Heart left ventricle (tissue), 16 donors: Measurements from ENCODE around the gene TBX1. TPM values are rescaled to one million over a fixed set of nuclear protein-coding genes. Genes with fewer than 3 reads are reported as not detected.
A peak's percentile ranks its signal among the peaks of the same experiment; 100 is the strongest.

ENCODE experiments used
- ATAC-seq, 4 donors: fragments of 200-7000 bp; cut with Tn5 transposase; one replicate each; pipeline ENCODE4 v1.9.1; 2020 to 2022; ENCODE audit warnings: moderate library complexity in 4 of 4, mild to moderate bottlenecking in 3 of 4, moderate number of reproducible peaks in 1 of 4
- DNase-seq, 5 donors: peaks; one replicate each; pipeline ENCODE4 v3.0.0-alpha.2; 2020
- H3K27ac ChIP-seq, 12 donors: fragments of 200-600 bp; sonication (generic) in 4 of 12; one replicate each; pipeline versions ENCODE4 v1.5.0 to v1.8.0; 2016 to 2022; ENCODE audit warnings: mild to moderate bottlenecking in 2 of 12
- H3K27me3 ChIP-seq, 9 donors: fragments of 200-600 bp; sonication (generic) in 2 of 9; one replicate each; pipeline versions ENCODE4 v1.5.1 to v1.8.0; 2016 to 2022; ENCODE audit warnings: mild to moderate bottlenecking in 3 of 9
- H3K36me3 ChIP-seq, 9 donors: fragments of 200-600 bp; sonication (generic) in 2 of 9; one replicate each; pipeline versions ENCODE4 v1.5.0 to v1.8.0; 2018 to 2022; ENCODE audit warnings: mild to moderate bottlenecking in 2 of 9
- H3K4me1 ChIP-seq, 12 donors: fragments of 200-600 bp; sonication (generic) in 4 of 12; one replicate each; pipeline versions ENCODE4 v1.5.0 to v1.8.0; 2016 to 2022; ENCODE audit warnings: mild to moderate bottlenecking in 3 of 12
- H3K4me3 ChIP-seq, 12 donors: fragments of 200-600 bp; sonication (generic) in 4 of 12; one replicate each; pipeline versions ENCODE4 v1.5.0 to v1.8.0; 2017 to 2022; ENCODE audit warnings: mild to moderate bottlenecking in 9 of 12, moderate library complexity in 4 of 12
- H3K9me3 ChIP-seq, 12 donors: fragments of 200-600 bp; sonication (generic) in 4 of 12; one replicate each; pipeline versions ENCODE4 v1.5.0 to v1.8.0; 2016 to 2022; ENCODE audit warnings: mild to moderate bottlenecking in 1 of 12
- POLR2A ChIP-seq, 2 donors: fragments of 450-650 bp; IDR thresholded peaks; one replicate each; pipeline ENCODE4 v1.6.1; 2017; ENCODE audit warnings: antibody characterized with exemption in 2 of 2, mild to moderate bottlenecking in 2 of 2, moderate library complexity in 2 of 2
- WGBS, 4 donors: extraction: QIAGEN DNeasy Blood & Tissue Kit in 2 of 4; methylation state at CpG; one replicate each; pipeline versions ENCODE4 v1.1.5 to v1.1.7; 2013 to 2018; 5-methylcytosine and 5-hydroxymethylcytosine counted together
- intact Hi-C, 10 donors: fragments of 100-400 bp; cut with DNase I; formaldehyde crosslinking; loops; one replicate each; pipeline versions ENCODE4 v1.11.1 to v1.14.2; 2022
- polyA plus RNA-seq, 2 donors: library from polyadenylated mRNA; stranded (reverse); fragments of 200-250 nt; gene quantifications; one replicate each; pipeline ENCODE4 v1.2.3, GENCODE V29; 2013
- total RNA-seq, 9 donors: library from RNA; depleted of rRNA in 2 of 9; stranded (reverse); fragments of >200 nt in 2 of 9; fragmentation: NEBNext Ultra II Directional in 3 of 9; extraction: Animal tissue kit (Norgen Biotek cat#: 25700) in 3 of 9; gene quantifications; one replicate each; pipeline versions ENCODE4 v1.1.0 to v1.2.4, GENCODE V29; 2016 to 2023
- TF ChIP-seq, protein P1 (sequence below), 12 donors: fragments of 200-600 bp; sonication (generic) in 4 of 12; IDR thresholded peaks; one replicate each; pipeline versions ENCODE4 v1.5.0 to v1.8.0; 2018 to 2022; ENCODE audit warnings: antibody characterized with exemption in 12 of 12, mild to moderate bottlenecking in 5 of 12
- donor health status: ischemic (EF 13 %, LVEDD 7.1; RV severe dilation, severe dysfunction).
- donor health status: healthy with polysubstance abuse.
- donor health status: DM: no; HTN: yes; CAD: no.
- donor health status: DM: no; HTN: no; CAD: no.
- donor health status: ischemic (EF 25% LVEDD 6.9; RV normal size, moderate dysfunction).
- donor health status: ischemic (EF 25% LVEDD 5.7; RV mildly dilated, moderate dysfunction).
- donor health status: healthy.
- donor health status: DM: yes; HTN: yes; CAD: no.
- donor health status: ischemic (EF 35%, LVEDD 5.7; RV mildly dilated, moderate dysfunction).
- donor health status: nonischemic (EF 11% LVEDD 7.7; RV severe dilation, severe dysfunction).
- donor health status: DM: yes; HTN: yes; CAD: no.
- donor health status: PGD.
- donor health status: ischemic (EF 29% LVEDD 5.4; RV normal size, mild dysfunction).
- donor health status: nonischemic (EF 23%, LVEDD 6.1; RV moderate dilation, normal function).

The TBX1 gene
- total and polyA plus RNA-seq, 11 donors, result 0.11 to 3.1 (median 0.97) TPM; not detected in 1

DNA sequence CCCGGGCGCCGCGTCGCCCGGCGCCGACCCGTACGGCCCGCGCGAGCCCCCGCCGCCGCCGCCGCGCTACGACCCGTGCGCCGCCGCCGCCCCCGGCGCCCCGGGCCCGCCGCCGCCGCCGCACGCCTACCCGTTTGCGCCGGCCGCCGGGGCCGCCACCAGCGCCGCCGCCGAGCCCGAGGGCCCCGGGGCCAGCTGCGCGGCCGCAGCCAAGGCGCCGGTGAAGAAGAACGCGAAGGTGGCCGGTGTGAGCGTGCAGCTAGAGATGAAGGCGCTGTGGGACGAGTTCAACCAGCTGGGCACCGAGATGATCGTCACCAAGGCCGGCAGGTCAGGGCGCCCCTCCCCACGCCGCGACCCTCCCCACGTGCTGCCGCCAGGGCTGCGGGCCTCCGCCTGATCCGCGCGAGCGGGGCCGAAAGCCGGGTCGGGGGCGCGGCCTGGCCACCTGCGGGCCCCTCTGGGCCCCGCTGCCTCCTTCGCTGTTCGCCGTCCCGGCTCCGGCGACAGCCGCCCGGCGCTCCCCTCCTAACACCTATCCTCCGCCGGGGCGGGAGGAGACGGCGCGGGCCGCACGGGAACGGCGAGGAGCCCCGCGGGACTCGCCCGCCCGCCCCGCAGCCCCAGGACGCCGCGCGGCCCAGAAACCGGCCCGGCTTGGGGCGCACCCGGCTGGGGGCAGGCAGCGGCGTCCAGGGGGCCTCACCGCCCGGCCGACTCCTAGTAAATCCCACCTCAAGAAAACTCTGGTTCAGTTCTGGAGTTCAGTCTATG, 560 bp downstream of the TBX1 start:
- Histone ChIP-seq H3K4me1 (peaks cover 0 to 46% (median 18%) of the 10 kb centered on the region in 12 donors), H3K27ac (no peak overlapping the region), H3K27me3 (peaks cover 61 to 91% (median 85%) of the 10 kb centered on the region in 9 donors), H3K36me3 (no peaks in the 10 kb centered on the region), H3K9me3 (no peaks in the 10 kb centered on the region), H3K4me3 (peak overlapping the region in 5 of 12 donors; percentile 13 to 36 (median 28))
- 8 to 28% (median 13%) methylated on average over 14 to 117 of the region's 117 CpGs for whole genome bisulfite sequencing, 4 donors
- ATAC-seq (no peak), DNase-seq (no peak)
- intact Hi-C loops, result loop anchor here in 1 of 10 donors (5.0 kb wide), 1 partner anchor 91 kb away; the partner anchor contains the start of genes GNB1L and RTL10
- TF ChIP-seq, protein P1, sequence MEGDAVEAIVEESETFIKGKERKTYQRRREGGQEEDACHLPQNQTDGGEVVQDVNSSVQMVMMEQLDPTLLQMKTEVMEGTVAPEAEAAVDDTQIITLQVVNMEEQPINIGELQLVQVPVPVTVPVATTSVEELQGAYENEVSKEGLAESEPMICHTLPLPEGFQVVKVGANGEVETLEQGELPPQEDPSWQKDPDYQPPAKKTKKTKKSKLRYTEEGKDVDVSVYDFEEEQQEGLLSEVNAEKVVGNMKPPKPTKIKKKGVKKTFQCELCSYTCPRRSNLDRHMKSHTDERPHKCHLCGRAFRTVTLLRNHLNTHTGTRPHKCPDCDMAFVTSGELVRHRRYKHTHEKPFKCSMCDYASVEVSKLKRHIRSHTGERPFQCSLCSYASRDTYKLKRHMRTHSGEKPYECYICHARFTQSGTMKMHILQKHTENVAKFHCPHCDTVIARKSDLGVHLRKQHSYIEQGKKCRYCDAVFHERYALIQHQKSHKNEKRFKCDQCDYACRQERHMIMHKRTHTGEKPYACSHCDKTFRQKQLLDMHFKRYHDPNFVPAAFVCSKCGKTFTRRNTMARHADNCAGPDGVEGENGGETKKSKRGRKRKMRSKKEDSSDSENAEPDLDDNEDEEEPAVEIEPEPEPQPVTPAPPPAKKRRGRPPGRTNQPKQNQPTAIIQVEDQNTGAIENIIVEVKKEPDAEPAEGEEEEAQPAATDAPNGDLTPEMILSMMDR (IDR thresholded peaks at IDR 0.05), result no peak
- no peak for TF ChIP-seq POLR2A (IDR thresholded peaks at IDR 0.05)

DNA sequence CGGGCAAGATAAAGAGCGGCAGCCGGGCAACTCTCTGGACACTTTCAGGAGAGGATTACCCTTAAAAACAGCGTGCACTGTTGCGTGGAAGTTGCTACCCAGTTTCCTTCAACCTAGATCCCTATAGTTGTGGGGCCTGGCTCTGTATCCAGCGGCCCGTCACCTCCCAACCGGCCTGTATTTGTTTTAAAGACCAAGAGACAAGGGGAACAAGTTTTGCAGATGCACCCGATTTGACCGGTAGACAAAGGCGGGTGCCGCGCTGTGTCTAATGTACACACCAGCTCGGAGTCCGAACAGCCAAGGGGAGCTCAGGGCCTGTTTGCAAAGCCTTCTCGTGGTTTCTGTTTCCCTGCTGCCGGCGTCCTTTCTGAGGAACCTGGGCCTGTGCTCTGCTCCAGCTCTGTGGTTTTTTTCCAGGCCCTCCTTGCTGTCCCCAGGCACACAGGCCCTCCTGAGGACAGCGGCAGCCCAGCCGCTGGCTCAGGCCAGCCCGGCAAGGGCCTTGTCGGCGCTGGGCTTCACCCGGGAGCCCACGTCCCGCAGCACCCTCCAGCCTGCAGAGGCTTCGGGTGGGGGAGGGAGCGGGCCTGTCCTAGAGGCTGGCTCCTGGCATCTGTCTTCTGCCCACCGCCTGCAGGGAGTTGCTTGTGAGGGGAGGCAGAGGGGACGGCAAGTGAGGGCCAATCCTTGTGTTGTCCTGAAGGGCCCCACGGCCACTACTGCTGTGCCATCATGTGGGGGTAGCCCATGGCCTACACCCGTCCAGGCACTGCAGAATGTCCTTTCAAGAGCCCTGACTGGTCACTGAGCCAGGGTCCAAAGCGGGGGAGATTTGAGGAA, 1.4 kb downstream of the TBX1 start:
- no peak overlapping the region for H3K4me3 ChIP-seq

DNA sequence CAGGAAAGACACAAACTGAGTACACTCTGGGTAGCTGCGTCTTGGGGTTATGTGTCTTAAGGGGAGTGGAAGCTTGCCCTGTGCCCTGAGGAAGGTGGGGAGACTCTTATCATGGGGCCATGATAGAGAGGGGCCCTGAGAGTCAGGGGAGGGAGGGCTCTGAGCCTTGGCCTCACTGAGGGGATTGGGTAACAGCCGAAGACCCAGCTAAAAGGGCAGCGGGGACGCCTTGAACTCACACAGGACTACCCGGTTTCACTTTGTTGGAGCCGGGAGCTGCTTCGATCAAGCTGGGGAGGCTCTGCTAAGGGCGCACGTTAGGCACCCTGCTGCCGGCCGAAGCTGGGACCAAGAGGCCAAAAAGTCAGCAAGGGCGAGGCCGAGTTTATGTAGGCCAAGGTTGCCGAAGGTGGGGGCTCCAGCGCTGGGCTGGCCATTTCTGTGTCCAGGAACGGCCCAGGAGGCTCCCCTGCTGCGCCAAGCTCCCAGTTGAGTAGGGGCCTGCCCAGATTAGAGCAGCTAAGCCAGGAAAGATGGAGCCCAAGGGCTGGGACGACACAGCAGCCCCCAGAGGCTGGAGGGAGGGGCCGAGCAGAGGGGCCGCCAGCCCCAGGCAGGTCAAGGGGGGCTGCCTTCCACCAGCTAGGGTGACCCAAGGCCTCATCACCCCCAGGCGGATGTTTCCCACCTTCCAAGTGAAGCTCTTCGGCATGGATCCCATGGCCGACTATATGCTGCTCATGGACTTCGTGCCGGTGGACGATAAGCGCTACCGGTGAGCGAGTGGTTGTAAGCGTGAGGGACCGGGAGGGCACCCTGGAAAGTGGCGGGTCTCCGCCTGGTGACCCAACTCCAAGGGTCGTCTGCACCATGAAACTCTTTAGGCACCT, 2.2 kb downstream of the TBX1 start:
- H3K4me3 ChIP-seq, result no peak overlapping the region
- peaks cover 57 to 91% (median 82%) of the 10 kb centered on the region in 9 donors for H3K27me3 ChIP-seq

More for the DNA sequence above, 1.4 kb downstream of the TBX1 start:
- Histone ChIP-seq H3K9me3 (no peaks in the 10 kb centered on the region), H3K27ac (no peak overlapping the region), H3K36me3 (no peaks in the 10 kb centered on the region), H3K4me1 (peaks cover 0 to 46% (median 16%) of the 10 kb centered on the region in 12 donors), H3K27me3 (peaks cover 56 to 91% (median 82%) of the 10 kb centered on the region in 9 donors)
- DNase-seq (no peak), ATAC-seq (no peak)
- WGBS, 4 donors, result 78 to 87% (median 81%) methylated on average over 21 to 33 of the region's 33 CpGs
- intact Hi-C loops, result loop anchor here in 1 of 10 donors (5.0 kb wide), 1 partner anchor 90 kb away; the partner anchor contains the start of genes GNB1L and RTL10
- no peak for TF ChIP-seq POLR2A (IDR thresholded peaks at IDR 0.05)
- TF ChIP-seq, protein P1 (IDR thresholded peaks at IDR 0.05), result no peak

More for the DNA sequence above, 2.2 kb downstream of the TBX1 start:
- Histone ChIP-seq H3K27ac (no peak overlapping the region), H3K9me3 (no peaks in the 10 kb centered on the region), H3K36me3 (no peaks in the 10 kb centered on the region), H3K4me1 (peaks cover 0 to 50% (median 21%) of the 10 kb centered on the region in 12 donors)
- ATAC-seq (no peak), DNase-seq (no peak)
- intact Hi-C loops, result loop anchor here in 1 of 10 donors (5.0 kb wide), 1 partner anchor 89 kb away; the partner anchor contains the start of genes GNB1L and RTL10
- 73 to 83% (median 77%) methylated on average over 25 to 34 of the region's 34 CpGs for WGBS, 4 donors
- no peak for TF ChIP-seq POLR2A (IDR thresholded peaks at IDR 0.05)
- TF ChIP-seq, protein P1 (IDR thresholded peaks at IDR 0.05), result no peak
